ENCODE data around the gene ANKDD1B.
"Not testable (repeated sequence)": the region's sequence is repeated elsewhere in the genome, so short reads cannot be mapped to it uniquely, and the experiment has no call there.

Gene ANKDD1B

DNA sequence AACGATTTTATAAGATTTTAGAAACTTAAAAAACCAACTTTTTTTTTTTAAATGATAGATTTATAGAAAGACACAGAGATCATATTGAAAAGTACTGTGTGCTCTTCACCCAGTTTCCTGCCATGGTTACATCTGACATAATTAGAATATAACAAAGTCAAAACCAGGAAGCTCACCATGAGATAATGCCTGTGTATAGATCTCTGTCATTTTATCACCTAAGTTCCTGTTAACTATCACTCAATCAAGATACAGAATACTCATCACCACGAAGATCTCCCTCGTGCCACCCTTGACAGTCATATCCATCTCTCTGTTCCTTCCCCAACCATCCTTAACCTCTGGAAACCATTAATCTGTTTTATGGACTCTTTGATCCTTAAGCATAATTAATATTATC, 66.9 kb downstream of the ANKDD1B start:
- TF ChIP-seq, protein P1, sequence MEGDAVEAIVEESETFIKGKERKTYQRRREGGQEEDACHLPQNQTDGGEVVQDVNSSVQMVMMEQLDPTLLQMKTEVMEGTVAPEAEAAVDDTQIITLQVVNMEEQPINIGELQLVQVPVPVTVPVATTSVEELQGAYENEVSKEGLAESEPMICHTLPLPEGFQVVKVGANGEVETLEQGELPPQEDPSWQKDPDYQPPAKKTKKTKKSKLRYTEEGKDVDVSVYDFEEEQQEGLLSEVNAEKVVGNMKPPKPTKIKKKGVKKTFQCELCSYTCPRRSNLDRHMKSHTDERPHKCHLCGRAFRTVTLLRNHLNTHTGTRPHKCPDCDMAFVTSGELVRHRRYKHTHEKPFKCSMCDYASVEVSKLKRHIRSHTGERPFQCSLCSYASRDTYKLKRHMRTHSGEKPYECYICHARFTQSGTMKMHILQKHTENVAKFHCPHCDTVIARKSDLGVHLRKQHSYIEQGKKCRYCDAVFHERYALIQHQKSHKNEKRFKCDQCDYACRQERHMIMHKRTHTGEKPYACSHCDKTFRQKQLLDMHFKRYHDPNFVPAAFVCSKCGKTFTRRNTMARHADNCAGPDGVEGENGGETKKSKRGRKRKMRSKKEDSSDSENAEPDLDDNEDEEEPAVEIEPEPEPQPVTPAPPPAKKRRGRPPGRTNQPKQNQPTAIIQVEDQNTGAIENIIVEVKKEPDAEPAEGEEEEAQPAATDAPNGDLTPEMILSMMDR (IDR thresholded peaks at IDR 0.05; ENCODE audit: low read depth, low read length), result no peak
- no peak overlapping the region for H3K4me3 ChIP-seq (replicated peaks in 1 of 2; ENCODE audit: low read depth in 2 of 2, low read length in 2 of 2)
- no peak for DNase-seq (ENCODE audit: low read depth in 2 of 2)

DNA sequence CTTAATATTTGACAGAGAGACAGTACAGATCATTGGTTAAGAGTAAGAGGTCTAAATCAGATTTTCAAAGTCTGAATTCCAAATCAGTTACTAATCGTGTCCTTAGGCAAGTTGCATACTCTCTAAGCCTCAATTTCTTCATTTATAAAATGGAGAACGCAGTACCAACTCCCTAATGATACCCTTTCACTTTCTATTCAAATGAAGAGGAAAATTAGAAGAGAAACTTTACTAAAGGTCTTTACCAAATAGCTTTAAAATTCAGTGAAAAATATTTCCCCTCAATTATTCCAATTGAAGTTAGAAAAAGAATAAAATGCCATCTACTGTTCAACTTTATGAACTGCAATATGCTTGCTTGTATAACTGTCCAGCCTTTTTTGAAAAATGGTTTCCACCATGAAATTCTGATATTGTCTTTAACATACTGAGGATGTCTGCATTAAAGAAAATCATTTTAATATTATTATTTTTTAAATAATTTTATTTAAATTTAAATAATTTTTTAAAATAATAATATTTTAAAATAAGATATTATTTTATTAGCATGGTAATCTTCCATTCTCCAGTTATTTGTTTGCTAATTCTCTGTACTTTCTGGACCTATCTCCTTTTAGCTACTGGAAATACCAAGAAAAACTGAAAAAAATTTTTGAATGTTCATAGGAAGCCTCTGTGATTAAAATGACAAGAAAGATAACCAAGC, 70.0 kb downstream of the ANKDD1B start:
- H3K4me3 ChIP-seq (replicated peaks in 1 of 2; ENCODE audit: low read depth in 2 of 2, low read length in 2 of 2), result no peak overlapping the region
- TF ChIP-seq, protein P1 (IDR thresholded peaks at IDR 0.05; ENCODE audit: low read depth, low read length), result peak; percentile 61
- DNase-seq (ENCODE audit: low read depth in 2 of 2), result peak; percentile 66

GRCh38 chr5:75685141-75685540, 73.9 kb downstream of the ANKDD1B start:
- no peak overlapping the region for H3K4me3 ChIP-seq (replicated peaks in 1 of 2; ENCODE audit: low read depth in 2 of 2, low read length in 2 of 2)
- no peak for DNase-seq (ENCODE audit: low read depth in 2 of 2)
- TF ChIP-seq, protein P1 (IDR thresholded peaks at IDR 0.05; ENCODE audit: low read depth, low read length), result no peak

GRCh38 chr5:75686480-75686879, 75.2 kb downstream of the ANKDD1B start:
- H3K4me3 ChIP-seq (replicated peaks in 1 of 2; ENCODE audit: low read depth in 2 of 2, low read length in 2 of 2), result no peak overlapping the region
- TF ChIP-seq, protein P1 (IDR thresholded peaks at IDR 0.05; ENCODE audit: low read depth, low read length), result no peak
- DNase-seq (ENCODE audit: low read depth in 2 of 2), result no peak

DNA sequence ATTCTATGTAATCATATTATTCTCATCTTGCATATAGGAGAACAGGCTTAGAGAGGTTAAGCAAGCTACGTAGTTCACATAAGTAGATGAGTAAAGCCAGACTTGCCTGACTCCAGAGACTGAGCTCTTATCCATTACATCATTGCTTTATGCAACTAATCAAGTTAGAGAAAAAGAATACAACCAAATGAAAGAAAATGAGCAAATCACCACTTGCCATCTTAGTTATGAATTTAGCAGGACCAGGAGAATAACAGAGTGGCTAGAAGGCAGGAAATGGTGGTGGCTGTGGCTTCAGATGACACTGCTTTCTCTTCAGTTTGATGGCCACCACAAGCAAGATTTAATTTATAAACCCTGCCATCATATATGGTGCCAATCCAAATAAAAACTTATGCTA, 79.4 kb downstream of the ANKDD1B start:
- TF ChIP-seq, protein P1 (IDR thresholded peaks at IDR 0.05; ENCODE audit: low read depth, low read length), result no peak
- no peak overlapping the region for H3K4me3 ChIP-seq (replicated peaks in 1 of 2; ENCODE audit: low read depth in 2 of 2, low read length in 2 of 2)
- no peak for DNase-seq (ENCODE audit: low read depth in 2 of 2)

DNA sequence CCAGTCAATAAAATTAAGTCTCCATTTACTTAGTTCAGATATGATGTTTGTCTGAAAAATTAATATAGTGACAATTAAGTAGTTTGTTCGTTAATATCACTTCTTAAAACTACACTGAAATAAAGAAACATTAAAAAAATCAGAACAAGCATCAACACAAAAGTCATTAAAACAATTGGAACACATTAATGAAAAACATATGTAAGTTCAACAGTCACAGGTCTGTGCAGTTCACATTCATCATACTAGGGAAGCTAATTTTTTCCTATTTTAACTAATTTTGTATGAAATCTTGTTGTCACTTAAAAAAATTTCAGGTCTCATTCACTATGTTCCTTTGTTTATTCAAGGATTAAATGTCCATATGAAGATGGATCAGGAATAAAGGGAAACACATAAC, 83.5 kb downstream of the ANKDD1B start:
- no peak overlapping the region for H3K4me3 ChIP-seq (replicated peaks in 1 of 2; ENCODE audit: low read depth in 2 of 2, low read length in 2 of 2)
- TF ChIP-seq, protein P1 (IDR thresholded peaks at IDR 0.05; ENCODE audit: low read depth, low read length), result no peak
- no peak for DNase-seq (ENCODE audit: low read depth in 2 of 2)

DNA sequence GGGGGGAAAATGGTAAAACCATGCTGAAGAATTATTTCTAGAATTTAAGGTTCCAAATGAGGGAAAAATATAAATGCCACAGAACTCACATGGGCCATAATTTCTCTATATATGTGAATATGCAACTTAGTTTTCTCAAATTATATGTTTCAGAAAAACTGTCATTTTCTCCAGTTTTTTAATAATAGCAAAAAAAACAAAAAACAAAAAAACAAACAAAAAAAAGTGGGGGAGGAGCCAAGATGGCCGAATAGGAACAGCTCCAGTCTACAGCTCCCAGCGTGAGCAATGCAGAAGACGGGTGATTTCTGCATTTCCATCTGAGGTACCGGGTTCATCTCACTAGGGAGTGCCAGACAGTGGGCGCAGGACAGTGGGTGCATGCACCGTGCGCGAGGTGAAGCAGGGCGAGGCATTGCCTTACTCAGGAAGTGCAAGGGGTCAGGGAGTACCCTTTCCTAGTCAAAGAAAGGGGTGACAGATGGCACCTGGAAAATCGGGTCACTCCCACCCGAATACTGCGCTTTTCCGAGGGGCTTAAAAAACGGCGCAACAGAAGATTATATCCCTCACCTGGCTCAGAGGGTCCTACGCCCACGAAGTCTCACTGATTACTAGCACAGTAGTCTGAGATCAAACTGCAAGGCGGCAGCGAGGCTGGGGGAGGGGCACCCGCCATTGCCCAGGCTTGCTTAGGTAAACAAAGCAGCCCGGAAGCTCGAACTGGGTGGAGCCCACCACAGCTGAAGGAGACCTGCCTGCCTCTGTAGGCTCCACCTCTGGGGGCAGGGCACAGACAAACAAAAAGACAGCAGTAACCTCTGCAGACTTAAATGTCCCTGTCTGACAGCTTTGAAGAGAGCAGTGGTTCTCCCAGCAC, 84.5 kb downstream of the ANKDD1B start:
- H3K4me3 ChIP-seq (replicated peaks in 1 of 2; ENCODE audit: low read depth in 2 of 2, low read length in 2 of 2); DNase-seq (ENCODE audit: low read depth in 2 of 2): not testable (repeated sequence)
